GM23338 (cell line): ENCODE data around the gene STK4. TPM values are rescaled to one million over a fixed set of nuclear protein-coding genes. Genes with fewer than 3 reads are reported as not detected.

ENCODE experiments used
- ATAC-seq: fragments of 200-7000 bp; cut with Tn5 transposase; 3 replicates; pipeline ENCODE4 v1.9.1; 2020
- DNase-seq: peaks from one replicate; pipeline ENCODE4 v3.0.0-alpha.2; 2015; ENCODE audit warnings: low spot score
- H2AFZ ChIP-seq: fragments of 200-600 bp; sonication (generic); 2 replicates; pipeline ENCODE4 v1.8.0; 2016; ENCODE audit warnings: antibody characterized with exemption, mild to moderate bottlenecking, moderate library complexity
- H3F3A ChIP-seq: fragments of 200-600 bp; sonication (generic); replicated peaks from 2 replicates; pipeline ENCODE4 v1.8.0; 2017; ENCODE audit warnings: antibody characterized with exemption, mixed run types, low read depth
- H3K27ac ChIP-seq: fragments of 200-600 bp; sonication (generic); 2 replicates; pipeline ENCODE4 v1.6.1; 2016; ENCODE audit warnings: low read depth
- H3K27me3 ChIP-seq: fragments of 200-600 bp; sonication (generic); 2 replicates; pipeline ENCODE4 v1.8.0; 2016; ENCODE audit warnings: mild to moderate bottlenecking, mixed run types, moderate library complexity; ENCODE audit not compliant: insufficient read depth
- H3K36me3 ChIP-seq: fragments of 200-600 bp; sonication (generic); 2 replicates; pipeline ENCODE4 v1.8.0; 2016; ENCODE audit warnings: mild to moderate bottlenecking; ENCODE audit not compliant: insufficient read depth
- H3K4me1 ChIP-seq: fragments of 200-600 bp; sonication (generic); 2 replicates; pipeline ENCODE4 v1.8.0; 2016; ENCODE audit warnings: mild to moderate bottlenecking, moderate library complexity; ENCODE audit not compliant: insufficient read depth
- H3K4me2 ChIP-seq: fragments of 200-600 bp; sonication (generic); 2 replicates; pipeline ENCODE4 v1.7.1; 2017; ENCODE audit warnings: mixed run types
- H3K4me3 ChIP-seq: fragments of 200-600 bp; sonication (generic); 2 replicates; pipeline ENCODE4 v1.6.1; 2016; ENCODE audit warnings: mixed run types
- H3K79me2 ChIP-seq: fragments of 200-600 bp; sonication (generic); replicated peaks from 2 replicates; pipeline ENCODE4 v1.8.0; 2017; ENCODE audit warnings: mild to moderate bottlenecking; ENCODE audit not compliant: insufficient read depth
- H3K9me2 ChIP-seq: fragments of 200-600 bp; sonication (generic); 2 replicates; pipeline ENCODE4 v1.8.0; 2017; ENCODE audit not compliant: insufficient read depth
- H4K20me1 ChIP-seq: fragments of 200-600 bp; sonication (generic); replicated peaks from 2 replicates; pipeline ENCODE4 v1.8.0; 2017; ENCODE audit warnings: mild to moderate bottlenecking; ENCODE audit not compliant: insufficient read depth
- H3K27ac Mint-ChIP-seq: 2 replicates; pipeline ENCODE4 v1.8.0; 2020; ENCODE audit warnings: inconsistent platforms, mild to moderate bottlenecking, moderate library complexity, mixed read lengths
- H3K27me3 Mint-ChIP-seq: 3 replicates; pipeline ENCODE4 v1.8.0; 2022; ENCODE audit warnings: low read depth, mild to moderate bottlenecking, moderate library complexity, mixed read lengths, inconsistent platforms; ENCODE audit not compliant: insufficient read depth, poor library complexity
- H3K36me3 Mint-ChIP-seq: 3 replicates; pipeline ENCODE4 v1.8.0; 2021; ENCODE audit warnings: low read depth, mild to moderate bottlenecking, inconsistent platforms, moderate library complexity, mixed read lengths
- H3K4me1 Mint-ChIP-seq: 3 replicates; pipeline ENCODE4 v1.8.0; 2020; ENCODE audit warnings: mild to moderate bottlenecking, inconsistent platforms, mixed read lengths
- H3K4me3 Mint-ChIP-seq: 3 replicates; pipeline ENCODE4 v1.8.0; 2021; ENCODE audit warnings: moderate library complexity, mild to moderate bottlenecking, inconsistent platforms, mixed read lengths
- H3K9me3 Mint-ChIP-seq: 3 replicates; pipeline ENCODE4 v1.8.0; 2020; ENCODE audit warnings: moderate library complexity, mild to moderate bottlenecking, inconsistent platforms, mixed read lengths
- EZH2 ChIP-seq: fragments of 200-600 bp; sonication (generic); IDR thresholded peaks from one replicate; pipeline ENCODE4 v1.8.0; 2017; ENCODE audit warnings: antibody characterized with exemption, mild to moderate bottlenecking, low read depth; ENCODE audit not compliant: unreplicated experiment
- EZH2phosphoT487 ChIP-seq: fragments of 200-600 bp; sonication (generic); IDR thresholded peaks from one replicate; pipeline ENCODE4 v1.8.1; 2018; ENCODE audit warnings: antibody characterized with exemption; ENCODE audit not compliant: unreplicated experiment
- JUNB ChIP-seq: IDR thresholded peaks from one replicate; pipeline ENCODE4 v1.6.1; 2016; ENCODE audit warnings: antibody characterized with exemption; ENCODE audit not compliant: unreplicated experiment
- NANOG ChIP-seq: IDR thresholded peaks from 2 replicates; pipeline ENCODE4 v1.6.1; 2016; ENCODE audit warnings: antibody characterized with exemption, borderline replicate concordance
- STAT1 ChIP-seq: IDR thresholded peaks from one replicate; pipeline ENCODE4 v1.6.1; 2016; ENCODE audit warnings: antibody characterized with exemption; ENCODE audit not compliant: unreplicated experiment
- ZNF114 ChIP-seq: fragments of 250-450 bp; sonication (Bioruptor Pico); IDR thresholded peaks from 2 replicates; pipeline ENCODE4 v1.5.0; 2020; ENCODE audit warnings: mild to moderate bottlenecking, moderate library complexity
- polyA plus RNA-seq: library from polyadenylated mRNA; unstranded; fragments of >200 nt; fragmentation: Nextera tagmentation; extraction: Ambion mirVana; gene quantifications from 2 replicates; pipeline ENCODE4 v1.2.1, GENCODE V29; 2016
- total RNA-seq: library from RNA; depleted of rRNA; stranded (reverse); fragments of >200 nt; shearing (Covaris generic); gene quantifications from 2 replicates; pipeline ENCODE4 v1.2.3, GENCODE V29; 2014
- TF ChIP-seq, protein P1 (sequence below): IDR thresholded peaks from one replicate; pipeline ENCODE4 v1.6.1; 2018; ENCODE audit warnings: antibody characterized with exemption; ENCODE audit not compliant: unreplicated experiment
- TF ChIP-seq, protein P2 (sequence below), 2 experiments: fragments of 200-600 bp in 1 of 2; sonication (generic) in 1 of 2; conservative IDR thresholded peaks; 2 replicates each; pipeline versions ENCODE4 v1.5.1 to v1.6.1; 2016 to 2017; ENCODE audit warnings: antibody characterized with exemption in 2 of 2, low read depth in 2 of 2, mild to moderate bottlenecking in 2 of 2, moderate library complexity in 1 of 2
- TF ChIP-seq, protein P3 (sequence below): fragments of 250-450 bp; sonication (Bioruptor Pico); IDR thresholded peaks from 2 replicates; pipeline ENCODE4 v1.5.0; 2020; ENCODE audit warnings: mild to moderate bottlenecking, moderate library complexity

Gene STK4
- total and polyA plus RNA-seq, 2 experiments from 2014 or later, result 37.7 to 58.7 TPM

DNA sequence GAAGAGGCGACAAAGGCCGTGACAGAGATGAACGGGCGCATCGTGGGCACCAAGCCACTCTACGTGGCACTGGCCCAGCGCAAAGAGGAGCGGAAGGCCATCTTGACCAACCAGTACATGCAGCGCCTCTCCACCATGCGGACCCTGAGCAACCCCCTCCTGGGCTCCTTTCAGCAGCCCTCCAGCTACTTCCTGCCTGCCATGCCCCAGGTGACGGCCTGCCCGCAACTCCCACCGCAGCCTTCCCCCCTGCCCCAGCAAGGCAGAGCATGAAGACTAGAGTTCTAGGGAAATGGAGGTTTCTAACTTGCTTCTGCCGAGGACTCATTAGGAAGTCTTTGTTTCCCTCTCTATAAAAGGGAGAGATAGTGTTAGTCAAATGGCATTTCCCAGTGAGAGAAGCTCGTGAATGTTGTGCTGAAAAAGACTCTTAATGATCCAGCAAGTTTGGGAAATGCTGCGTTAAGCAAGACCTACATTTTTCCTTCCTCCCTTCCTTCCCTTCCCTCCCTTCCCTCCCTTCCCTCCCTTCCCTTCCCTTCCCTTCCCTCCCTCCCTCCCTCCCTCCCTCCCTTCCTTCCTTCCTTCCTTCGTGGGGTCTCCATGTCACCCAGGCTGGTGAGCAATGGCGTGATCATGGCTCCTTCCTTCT is 35.7 kb upstream of the STK4 start (continued):
- TF ChIP-seq, protein P1, sequence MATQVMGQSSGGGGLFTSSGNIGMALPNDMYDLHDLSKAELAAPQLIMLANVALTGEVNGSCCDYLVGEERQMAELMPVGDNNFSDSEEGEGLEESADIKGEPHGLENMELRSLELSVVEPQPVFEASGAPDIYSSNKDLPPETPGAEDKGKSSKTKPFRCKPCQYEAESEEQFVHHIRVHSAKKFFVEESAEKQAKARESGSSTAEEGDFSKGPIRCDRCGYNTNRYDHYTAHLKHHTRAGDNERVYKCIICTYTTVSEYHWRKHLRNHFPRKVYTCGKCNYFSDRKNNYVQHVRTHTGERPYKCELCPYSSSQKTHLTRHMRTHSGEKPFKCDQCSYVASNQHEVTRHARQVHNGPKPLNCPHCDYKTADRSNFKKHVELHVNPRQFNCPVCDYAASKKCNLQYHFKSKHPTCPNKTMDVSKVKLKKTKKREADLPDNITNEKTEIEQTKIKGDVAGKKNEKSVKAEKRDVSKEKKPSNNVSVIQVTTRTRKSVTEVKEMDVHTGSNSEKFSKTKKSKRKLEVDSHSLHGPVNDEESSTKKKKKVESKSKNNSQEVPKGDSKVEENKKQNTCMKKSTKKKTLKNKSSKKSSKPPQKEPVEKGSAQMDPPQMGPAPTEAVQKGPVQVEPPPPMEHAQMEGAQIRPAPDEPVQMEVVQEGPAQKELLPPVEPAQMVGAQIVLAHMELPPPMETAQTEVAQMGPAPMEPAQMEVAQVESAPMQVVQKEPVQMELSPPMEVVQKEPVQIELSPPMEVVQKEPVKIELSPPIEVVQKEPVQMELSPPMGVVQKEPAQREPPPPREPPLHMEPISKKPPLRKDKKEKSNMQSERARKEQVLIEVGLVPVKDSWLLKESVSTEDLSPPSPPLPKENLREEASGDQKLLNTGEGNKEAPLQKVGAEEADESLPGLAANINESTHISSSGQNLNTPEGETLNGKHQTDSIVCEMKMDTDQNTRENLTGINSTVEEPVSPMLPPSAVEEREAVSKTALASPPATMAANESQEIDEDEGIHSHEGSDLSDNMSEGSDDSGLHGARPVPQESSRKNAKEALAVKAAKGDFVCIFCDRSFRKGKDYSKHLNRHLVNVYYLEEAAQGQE, result no peak
- TF ChIP-seq EZH2phosphoT487 (no peak), STAT1 (no peak), NANOG (no peak), EZH2 (no peak)
- TF ChIP-seq, protein P2, sequence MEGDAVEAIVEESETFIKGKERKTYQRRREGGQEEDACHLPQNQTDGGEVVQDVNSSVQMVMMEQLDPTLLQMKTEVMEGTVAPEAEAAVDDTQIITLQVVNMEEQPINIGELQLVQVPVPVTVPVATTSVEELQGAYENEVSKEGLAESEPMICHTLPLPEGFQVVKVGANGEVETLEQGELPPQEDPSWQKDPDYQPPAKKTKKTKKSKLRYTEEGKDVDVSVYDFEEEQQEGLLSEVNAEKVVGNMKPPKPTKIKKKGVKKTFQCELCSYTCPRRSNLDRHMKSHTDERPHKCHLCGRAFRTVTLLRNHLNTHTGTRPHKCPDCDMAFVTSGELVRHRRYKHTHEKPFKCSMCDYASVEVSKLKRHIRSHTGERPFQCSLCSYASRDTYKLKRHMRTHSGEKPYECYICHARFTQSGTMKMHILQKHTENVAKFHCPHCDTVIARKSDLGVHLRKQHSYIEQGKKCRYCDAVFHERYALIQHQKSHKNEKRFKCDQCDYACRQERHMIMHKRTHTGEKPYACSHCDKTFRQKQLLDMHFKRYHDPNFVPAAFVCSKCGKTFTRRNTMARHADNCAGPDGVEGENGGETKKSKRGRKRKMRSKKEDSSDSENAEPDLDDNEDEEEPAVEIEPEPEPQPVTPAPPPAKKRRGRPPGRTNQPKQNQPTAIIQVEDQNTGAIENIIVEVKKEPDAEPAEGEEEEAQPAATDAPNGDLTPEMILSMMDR (conservative IDR thresholded peaks at IDR 0.05; ENCODE audit: low read depth in 2 of 2), result no peak

DNA sequence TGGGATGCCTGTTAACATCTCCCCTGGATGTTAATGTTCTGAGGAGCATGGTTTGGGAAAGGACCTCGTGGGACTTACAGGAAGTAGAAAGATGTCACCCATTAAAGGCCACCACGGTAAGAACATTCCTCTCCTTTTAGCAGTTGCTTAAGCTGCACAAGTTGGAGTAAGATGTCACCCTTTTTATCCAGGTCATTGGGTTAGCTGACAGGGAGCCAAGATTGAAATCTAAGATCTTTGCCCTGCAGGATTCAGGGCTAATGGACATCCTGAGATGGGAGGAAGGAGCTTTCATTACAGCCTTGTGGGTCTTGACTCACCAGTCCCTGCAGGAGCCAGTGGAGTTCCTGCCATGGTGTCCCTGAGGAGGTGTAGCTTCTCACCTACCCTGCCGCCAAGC is 34.4 kb upstream of the STK4 start:
- peaks cover 7% of the 10 kb centered on the region; the same call in 1 of the 2 replicates for H4K20me1 ChIP-seq
- no peak overlapping the region for H3K4me2 ChIP-seq
- Mint-ChIP-seq H3K36me3 (peaks cover 46% of the 10 kb centered on the region), H3K4me3 (no peak overlapping the region), H3K27me3 (peaks cover 15% of the 10 kb centered on the region), H3K27ac (no peak overlapping the region), H3K4me1 (peaks cover 6% of the 10 kb centered on the region; the same call in 2 of the 3 replicates), H3K9me3 (no peaks in the 10 kb centered on the region)
- H3K27me3 ChIP-seq, result no peaks in the 10 kb centered on the region
- H3F3A ChIP-seq, result no peaks in the 10 kb centered on the region
- H3K4me1 ChIP-seq, result no peaks in the 10 kb centered on the region
- H3K9me2 ChIP-seq, result no peaks in the 10 kb centered on the region
- H3K4me3 ChIP-seq, result no peak overlapping the region
- peaks cover 32% of the 10 kb centered on the region for H3K36me3 ChIP-seq
- DNase-seq (no peak), ATAC-seq (no peak)
- H3K79me2 ChIP-seq, result no peaks in the 10 kb centered on the region
- no peak overlapping the region for H2AFZ ChIP-seq
- H3K27ac ChIP-seq, result no peak overlapping the region
- TF ChIP-seq NANOG, result no peak
- TF ChIP-seq JUNB, result no peak
- TF ChIP-seq, protein P3, sequence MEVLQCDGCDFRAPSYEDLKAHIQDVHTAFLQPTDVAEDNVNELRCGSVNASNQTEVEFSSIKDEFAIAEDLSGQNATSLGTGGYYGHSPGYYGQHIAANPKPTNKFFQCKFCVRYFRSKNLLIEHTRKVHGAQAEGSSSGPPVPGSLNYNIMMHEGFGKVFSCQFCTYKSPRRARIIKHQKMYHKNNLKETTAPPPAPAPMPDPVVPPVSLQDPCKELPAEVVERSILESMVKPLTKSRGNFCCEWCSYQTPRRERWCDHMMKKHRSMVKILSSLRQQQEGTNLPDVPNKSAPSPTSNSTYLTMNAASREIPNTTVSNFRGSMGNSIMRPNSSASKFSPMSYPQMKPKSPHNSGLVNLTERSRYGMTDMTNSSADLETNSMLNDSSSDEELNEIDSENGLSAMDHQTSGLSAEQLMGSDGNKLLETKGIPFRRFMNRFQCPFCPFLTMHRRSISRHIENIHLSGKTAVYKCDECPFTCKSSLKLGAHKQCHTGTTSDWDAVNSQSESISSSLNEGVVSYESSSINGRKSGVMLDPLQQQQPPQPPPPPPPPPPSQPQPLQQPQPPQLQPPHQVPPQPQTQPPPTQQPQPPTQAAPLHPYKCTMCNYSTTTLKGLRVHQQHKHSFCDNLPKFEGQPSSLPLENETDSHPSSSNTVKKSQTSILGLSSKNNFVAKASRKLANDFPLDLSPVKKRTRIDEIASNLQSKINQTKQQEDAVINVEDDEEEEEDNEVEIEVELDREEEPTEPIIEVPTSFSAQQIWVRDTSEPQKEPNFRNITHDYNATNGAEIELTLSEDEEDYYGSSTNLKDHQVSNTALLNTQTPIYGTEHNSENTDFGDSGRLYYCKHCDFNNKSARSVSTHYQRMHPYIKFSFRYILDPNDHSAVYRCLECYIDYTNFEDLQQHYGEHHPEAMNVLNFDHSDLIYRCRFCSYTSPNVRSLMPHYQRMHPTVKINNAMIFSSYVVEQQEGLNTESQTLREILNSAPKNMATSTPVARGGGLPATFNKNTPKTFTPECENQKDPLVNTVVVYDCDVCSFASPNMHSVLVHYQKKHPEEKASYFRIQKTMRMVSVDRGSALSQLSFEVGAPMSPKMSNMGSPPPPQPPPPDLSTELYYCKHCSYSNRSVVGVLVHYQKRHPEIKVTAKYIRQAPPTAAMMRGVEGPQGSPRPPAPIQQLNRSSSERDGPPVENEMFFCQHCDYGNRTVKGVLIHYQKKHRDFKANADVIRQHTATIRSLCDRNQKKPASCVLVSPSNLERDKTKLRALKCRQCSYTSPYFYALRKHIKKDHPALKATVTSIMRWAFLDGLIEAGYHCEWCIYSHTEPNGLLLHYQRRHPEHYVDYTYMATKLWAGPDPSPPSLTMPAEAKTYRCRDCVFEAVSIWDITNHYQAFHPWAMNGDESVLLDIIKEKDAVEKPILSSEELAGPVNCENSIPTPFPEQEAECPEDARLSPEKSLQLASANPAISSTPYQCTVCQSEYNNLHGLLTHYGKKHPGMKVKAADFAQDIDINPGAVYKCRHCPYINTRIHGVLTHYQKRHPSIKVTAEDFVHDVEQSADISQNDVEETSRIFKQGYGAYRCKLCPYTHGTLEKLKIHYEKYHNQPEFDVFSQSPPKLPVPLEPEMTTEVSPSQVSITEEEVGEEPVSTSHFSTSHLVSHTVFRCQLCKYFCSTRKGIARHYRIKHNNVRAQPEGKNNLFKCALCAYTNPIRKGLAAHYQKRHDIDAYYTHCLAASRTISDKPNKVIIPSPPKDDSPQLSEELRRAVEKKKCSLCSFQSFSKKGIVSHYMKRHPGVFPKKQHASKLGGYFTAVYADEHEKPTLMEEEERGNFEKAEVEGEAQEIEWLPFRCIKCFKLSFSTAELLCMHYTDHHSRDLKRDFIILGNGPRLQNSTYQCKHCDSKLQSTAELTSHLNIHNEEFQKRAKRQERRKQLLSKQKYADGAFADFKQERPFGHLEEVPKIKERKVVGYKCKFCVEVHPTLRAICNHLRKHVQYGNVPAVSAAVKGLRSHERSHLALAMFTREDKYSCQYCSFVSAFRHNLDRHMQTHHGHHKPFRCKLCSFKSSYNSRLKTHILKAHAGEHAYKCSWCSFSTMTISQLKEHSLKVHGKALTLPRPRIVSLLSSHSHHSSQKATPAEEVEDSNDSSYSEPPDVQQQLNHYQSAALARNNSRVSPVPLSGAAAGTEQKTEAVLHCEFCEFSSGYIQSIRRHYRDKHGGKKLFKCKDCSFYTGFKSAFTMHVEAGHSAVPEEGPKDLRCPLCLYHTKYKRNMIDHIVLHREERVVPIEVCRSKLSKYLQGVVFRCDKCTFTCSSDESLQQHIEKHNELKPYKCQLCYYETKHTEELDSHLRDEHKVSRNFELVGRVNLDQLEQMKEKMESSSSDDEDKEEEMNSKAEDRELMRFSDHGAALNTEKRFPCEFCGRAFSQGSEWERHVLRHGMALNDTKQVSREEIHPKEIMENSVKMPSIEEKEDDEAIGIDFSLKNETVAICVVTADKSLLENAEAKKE, result no peak
- TF ChIP-seq, protein P2 (conservative IDR thresholded peaks at IDR 0.05; ENCODE audit: low read depth in 2 of 2), result no peak
- TF ChIP-seq EZH2, result no peak
- no peak for TF ChIP-seq EZH2phosphoT487
- TF ChIP-seq STAT1, result no peak
- no peak for TF ChIP-seq ZNF114 (CRISPR knock-in tag)
